GM23338 (cell line): Measurements from ENCODE around the gene TAOK2. TPM values are rescaled to one million over a fixed set of nuclear protein-coding genes. Genes with fewer than 3 reads are reported as not detected.
A peak's percentile ranks its signal among the peaks of the same experiment; 100 is the strongest.

Source experiments
- ATAC-seq: fragments of 200-7000 bp; cut with Tn5 transposase; 3 replicates; pipeline ENCODE4 v1.9.1; 2020
- DNase-seq: peaks from one replicate; pipeline ENCODE4 v3.0.0-alpha.2; 2015; ENCODE audit warnings: low spot score
- H2AFZ ChIP-seq: fragments of 200-600 bp; sonication (generic); 2 replicates; pipeline ENCODE4 v1.8.0; 2016; ENCODE audit warnings: antibody characterized with exemption, mild to moderate bottlenecking, moderate library complexity
- H3F3A ChIP-seq: fragments of 200-600 bp; sonication (generic); replicated peaks from 2 replicates; pipeline ENCODE4 v1.8.0; 2017; ENCODE audit warnings: antibody characterized with exemption, mixed run types, low read depth
- H3K27ac ChIP-seq: fragments of 200-600 bp; sonication (generic); 2 replicates; pipeline ENCODE4 v1.6.1; 2016; ENCODE audit warnings: low read depth
- H3K27me3 ChIP-seq: fragments of 200-600 bp; sonication (generic); 2 replicates; pipeline ENCODE4 v1.8.0; 2016; ENCODE audit warnings: mild to moderate bottlenecking, mixed run types, moderate library complexity; ENCODE audit not compliant: insufficient read depth
- H3K36me3 ChIP-seq: fragments of 200-600 bp; sonication (generic); 2 replicates; pipeline ENCODE4 v1.8.0; 2016; ENCODE audit warnings: mild to moderate bottlenecking; ENCODE audit not compliant: insufficient read depth
- H3K4me1 ChIP-seq: fragments of 200-600 bp; sonication (generic); 2 replicates; pipeline ENCODE4 v1.8.0; 2016; ENCODE audit warnings: mild to moderate bottlenecking, moderate library complexity; ENCODE audit not compliant: insufficient read depth
- H3K4me2 ChIP-seq: fragments of 200-600 bp; sonication (generic); 2 replicates; pipeline ENCODE4 v1.7.1; 2017; ENCODE audit warnings: mixed run types
- H3K4me3 ChIP-seq: fragments of 200-600 bp; sonication (generic); 2 replicates; pipeline ENCODE4 v1.6.1; 2016; ENCODE audit warnings: mixed run types
- H3K79me2 ChIP-seq: fragments of 200-600 bp; sonication (generic); replicated peaks from 2 replicates; pipeline ENCODE4 v1.8.0; 2017; ENCODE audit warnings: mild to moderate bottlenecking; ENCODE audit not compliant: insufficient read depth
- H3K9me2 ChIP-seq: fragments of 200-600 bp; sonication (generic); 2 replicates; pipeline ENCODE4 v1.8.0; 2017; ENCODE audit not compliant: insufficient read depth
- H4K20me1 ChIP-seq: fragments of 200-600 bp; sonication (generic); replicated peaks from 2 replicates; pipeline ENCODE4 v1.8.0; 2017; ENCODE audit warnings: mild to moderate bottlenecking; ENCODE audit not compliant: insufficient read depth
- H3K27ac Mint-ChIP-seq: 2 replicates; pipeline ENCODE4 v1.8.0; 2020; ENCODE audit warnings: inconsistent platforms, mild to moderate bottlenecking, moderate library complexity, mixed read lengths
- H3K27me3 Mint-ChIP-seq: 3 replicates; pipeline ENCODE4 v1.8.0; 2022; ENCODE audit warnings: low read depth, mild to moderate bottlenecking, moderate library complexity, mixed read lengths, inconsistent platforms; ENCODE audit not compliant: insufficient read depth, poor library complexity
- H3K36me3 Mint-ChIP-seq: 3 replicates; pipeline ENCODE4 v1.8.0; 2021; ENCODE audit warnings: low read depth, mild to moderate bottlenecking, inconsistent platforms, moderate library complexity, mixed read lengths
- H3K4me1 Mint-ChIP-seq: 3 replicates; pipeline ENCODE4 v1.8.0; 2020; ENCODE audit warnings: mild to moderate bottlenecking, inconsistent platforms, mixed read lengths
- H3K4me3 Mint-ChIP-seq: 3 replicates; pipeline ENCODE4 v1.8.0; 2021; ENCODE audit warnings: moderate library complexity, mild to moderate bottlenecking, inconsistent platforms, mixed read lengths
- H3K9me3 Mint-ChIP-seq: 3 replicates; pipeline ENCODE4 v1.8.0; 2020; ENCODE audit warnings: moderate library complexity, mild to moderate bottlenecking, inconsistent platforms, mixed read lengths
- CREB1 ChIP-seq: fragments of 250-450 bp; sonication (Bioruptor Pico); IDR thresholded peaks from 2 replicates; pipeline ENCODE4 v1.5.0; 2020; ENCODE audit warnings: low read depth, mild to moderate bottlenecking, moderate library complexity
- ETS1 ChIP-seq: IDR thresholded peaks from 2 replicates; pipeline ENCODE4 v1.6.1; 2016; ENCODE audit warnings: antibody characterized with exemption
- EZH2 ChIP-seq: fragments of 200-600 bp; sonication (generic); IDR thresholded peaks from one replicate; pipeline ENCODE4 v1.8.0; 2017; ENCODE audit warnings: antibody characterized with exemption, mild to moderate bottlenecking, low read depth; ENCODE audit not compliant: unreplicated experiment
- EZH2phosphoT487 ChIP-seq: fragments of 200-600 bp; sonication (generic); IDR thresholded peaks from one replicate; pipeline ENCODE4 v1.8.1; 2018; ENCODE audit warnings: antibody characterized with exemption; ENCODE audit not compliant: unreplicated experiment
- JUNB ChIP-seq: IDR thresholded peaks from one replicate; pipeline ENCODE4 v1.6.1; 2016; ENCODE audit warnings: antibody characterized with exemption; ENCODE audit not compliant: unreplicated experiment
- NANOG ChIP-seq: IDR thresholded peaks from 2 replicates; pipeline ENCODE4 v1.6.1; 2016; ENCODE audit warnings: antibody characterized with exemption, borderline replicate concordance
- STAT1 ChIP-seq: IDR thresholded peaks from one replicate; pipeline ENCODE4 v1.6.1; 2016; ENCODE audit warnings: antibody characterized with exemption; ENCODE audit not compliant: unreplicated experiment
- polyA plus RNA-seq: library from polyadenylated mRNA; unstranded; fragments of >200 nt; fragmentation: Nextera tagmentation; extraction: Ambion mirVana; gene quantifications from 2 replicates; pipeline ENCODE4 v1.2.1, GENCODE V29; 2016
- total RNA-seq: library from RNA; depleted of rRNA; stranded (reverse); fragments of >200 nt; shearing (Covaris generic); gene quantifications from 2 replicates; pipeline ENCODE4 v1.2.3, GENCODE V29; 2014
- TF ChIP-seq, protein P1 (sequence below): IDR thresholded peaks from one replicate; pipeline ENCODE4 v1.6.1; 2018; ENCODE audit warnings: antibody characterized with exemption; ENCODE audit not compliant: unreplicated experiment
- TF ChIP-seq, protein P2 (sequence below): fragments of 250-450 bp; sonication (Bioruptor Pico); IDR thresholded peaks from 2 replicates; pipeline ENCODE4 v1.5.0; 2020; ENCODE audit warnings: mild to moderate bottlenecking, moderate library complexity
- TF ChIP-seq, protein P3 (sequence below), 2 experiments: fragments of 200-600 bp in 1 of 2; sonication (generic) in 1 of 2; conservative IDR thresholded peaks; 2 replicates each; pipeline versions ENCODE4 v1.5.1 to v1.6.1; 2016 to 2017; ENCODE audit warnings: antibody characterized with exemption in 2 of 2, low read depth in 2 of 2, mild to moderate bottlenecking in 2 of 2, moderate library complexity in 1 of 2

TAOK2 gene
- total and polyA plus RNA-seq, 2 experiments from 2014 or later, result 8.8 to 45.2 TPM

DNA sequence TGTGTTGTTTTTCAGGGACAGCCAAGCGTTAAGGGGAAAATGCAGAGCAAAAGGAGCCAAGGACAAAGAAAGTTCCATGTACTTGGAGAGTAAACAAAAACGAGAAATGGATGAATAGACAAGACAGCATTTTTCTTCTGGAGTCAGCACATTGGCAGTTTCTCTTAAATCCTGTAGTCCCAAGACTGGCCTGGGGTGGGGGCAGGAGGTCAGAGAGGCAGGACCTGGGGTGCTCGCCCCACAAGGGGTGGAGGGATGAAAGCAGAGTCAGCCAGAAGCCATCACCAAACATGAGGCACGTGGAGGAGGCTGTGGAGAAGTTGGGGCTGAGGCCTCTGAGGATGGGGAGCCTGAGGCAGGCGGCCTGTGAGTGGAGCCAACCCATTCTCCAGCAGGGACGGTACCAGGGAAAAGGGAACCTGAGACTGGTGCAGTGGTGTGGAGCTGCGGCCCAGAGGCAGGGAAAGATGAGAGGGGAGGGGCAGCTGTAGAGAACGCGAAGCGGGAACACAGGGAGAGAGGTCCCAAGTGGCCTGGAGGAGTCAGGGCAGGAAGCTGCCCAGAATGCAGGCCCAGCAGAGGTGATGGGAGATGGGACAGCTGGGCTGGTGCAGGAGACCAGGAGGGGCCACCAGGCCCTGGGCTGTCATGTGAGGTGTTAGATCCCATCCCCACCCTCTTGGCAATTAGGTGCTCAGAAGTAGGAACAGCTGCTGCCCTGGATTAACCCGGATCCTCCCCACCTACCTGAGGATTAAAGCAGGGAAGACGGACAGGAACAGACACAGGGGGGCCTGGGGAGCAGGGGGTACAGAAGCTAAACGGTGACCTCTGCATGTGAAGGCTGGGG lies 54.1 kb downstream of the TAOK2 start:
- Mint-ChIP-seq H3K9me3 (no peaks in the 10 kb centered on the region), H3K27ac (no peak overlapping the region), H3K4me3 (peak overlapping the region; percentile 10; the same call in 2 of the 3 replicates), H3K4me1 (peaks cover 39% of the 10 kb centered on the region), H3K27me3 (peaks cover 18% of the 10 kb centered on the region), H3K36me3 (peaks cover 3% of the 10 kb centered on the region; the same call in 2 of the 3 replicates)
- ATAC-seq (peak; percentile 3; the same call in 2 of the 3 replicates), DNase-seq (peak; percentile 46)
- H3K36me3 ChIP-seq, result no peaks in the 10 kb centered on the region
- no peaks in the 10 kb centered on the region for H3K9me2 ChIP-seq
- no peaks in the 10 kb centered on the region for H3K27me3 ChIP-seq
- no peak for TF ChIP-seq EZH2phosphoT487
- no peak for TF ChIP-seq STAT1
- TF ChIP-seq NANOG, result no peak
- TF ChIP-seq EZH2, result no peak
- no peak for TF ChIP-seq ETS1
- TF ChIP-seq JUNB, result no peak
- TF ChIP-seq, protein P1, sequence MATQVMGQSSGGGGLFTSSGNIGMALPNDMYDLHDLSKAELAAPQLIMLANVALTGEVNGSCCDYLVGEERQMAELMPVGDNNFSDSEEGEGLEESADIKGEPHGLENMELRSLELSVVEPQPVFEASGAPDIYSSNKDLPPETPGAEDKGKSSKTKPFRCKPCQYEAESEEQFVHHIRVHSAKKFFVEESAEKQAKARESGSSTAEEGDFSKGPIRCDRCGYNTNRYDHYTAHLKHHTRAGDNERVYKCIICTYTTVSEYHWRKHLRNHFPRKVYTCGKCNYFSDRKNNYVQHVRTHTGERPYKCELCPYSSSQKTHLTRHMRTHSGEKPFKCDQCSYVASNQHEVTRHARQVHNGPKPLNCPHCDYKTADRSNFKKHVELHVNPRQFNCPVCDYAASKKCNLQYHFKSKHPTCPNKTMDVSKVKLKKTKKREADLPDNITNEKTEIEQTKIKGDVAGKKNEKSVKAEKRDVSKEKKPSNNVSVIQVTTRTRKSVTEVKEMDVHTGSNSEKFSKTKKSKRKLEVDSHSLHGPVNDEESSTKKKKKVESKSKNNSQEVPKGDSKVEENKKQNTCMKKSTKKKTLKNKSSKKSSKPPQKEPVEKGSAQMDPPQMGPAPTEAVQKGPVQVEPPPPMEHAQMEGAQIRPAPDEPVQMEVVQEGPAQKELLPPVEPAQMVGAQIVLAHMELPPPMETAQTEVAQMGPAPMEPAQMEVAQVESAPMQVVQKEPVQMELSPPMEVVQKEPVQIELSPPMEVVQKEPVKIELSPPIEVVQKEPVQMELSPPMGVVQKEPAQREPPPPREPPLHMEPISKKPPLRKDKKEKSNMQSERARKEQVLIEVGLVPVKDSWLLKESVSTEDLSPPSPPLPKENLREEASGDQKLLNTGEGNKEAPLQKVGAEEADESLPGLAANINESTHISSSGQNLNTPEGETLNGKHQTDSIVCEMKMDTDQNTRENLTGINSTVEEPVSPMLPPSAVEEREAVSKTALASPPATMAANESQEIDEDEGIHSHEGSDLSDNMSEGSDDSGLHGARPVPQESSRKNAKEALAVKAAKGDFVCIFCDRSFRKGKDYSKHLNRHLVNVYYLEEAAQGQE, result no peak
- TF ChIP-seq, protein P2, sequence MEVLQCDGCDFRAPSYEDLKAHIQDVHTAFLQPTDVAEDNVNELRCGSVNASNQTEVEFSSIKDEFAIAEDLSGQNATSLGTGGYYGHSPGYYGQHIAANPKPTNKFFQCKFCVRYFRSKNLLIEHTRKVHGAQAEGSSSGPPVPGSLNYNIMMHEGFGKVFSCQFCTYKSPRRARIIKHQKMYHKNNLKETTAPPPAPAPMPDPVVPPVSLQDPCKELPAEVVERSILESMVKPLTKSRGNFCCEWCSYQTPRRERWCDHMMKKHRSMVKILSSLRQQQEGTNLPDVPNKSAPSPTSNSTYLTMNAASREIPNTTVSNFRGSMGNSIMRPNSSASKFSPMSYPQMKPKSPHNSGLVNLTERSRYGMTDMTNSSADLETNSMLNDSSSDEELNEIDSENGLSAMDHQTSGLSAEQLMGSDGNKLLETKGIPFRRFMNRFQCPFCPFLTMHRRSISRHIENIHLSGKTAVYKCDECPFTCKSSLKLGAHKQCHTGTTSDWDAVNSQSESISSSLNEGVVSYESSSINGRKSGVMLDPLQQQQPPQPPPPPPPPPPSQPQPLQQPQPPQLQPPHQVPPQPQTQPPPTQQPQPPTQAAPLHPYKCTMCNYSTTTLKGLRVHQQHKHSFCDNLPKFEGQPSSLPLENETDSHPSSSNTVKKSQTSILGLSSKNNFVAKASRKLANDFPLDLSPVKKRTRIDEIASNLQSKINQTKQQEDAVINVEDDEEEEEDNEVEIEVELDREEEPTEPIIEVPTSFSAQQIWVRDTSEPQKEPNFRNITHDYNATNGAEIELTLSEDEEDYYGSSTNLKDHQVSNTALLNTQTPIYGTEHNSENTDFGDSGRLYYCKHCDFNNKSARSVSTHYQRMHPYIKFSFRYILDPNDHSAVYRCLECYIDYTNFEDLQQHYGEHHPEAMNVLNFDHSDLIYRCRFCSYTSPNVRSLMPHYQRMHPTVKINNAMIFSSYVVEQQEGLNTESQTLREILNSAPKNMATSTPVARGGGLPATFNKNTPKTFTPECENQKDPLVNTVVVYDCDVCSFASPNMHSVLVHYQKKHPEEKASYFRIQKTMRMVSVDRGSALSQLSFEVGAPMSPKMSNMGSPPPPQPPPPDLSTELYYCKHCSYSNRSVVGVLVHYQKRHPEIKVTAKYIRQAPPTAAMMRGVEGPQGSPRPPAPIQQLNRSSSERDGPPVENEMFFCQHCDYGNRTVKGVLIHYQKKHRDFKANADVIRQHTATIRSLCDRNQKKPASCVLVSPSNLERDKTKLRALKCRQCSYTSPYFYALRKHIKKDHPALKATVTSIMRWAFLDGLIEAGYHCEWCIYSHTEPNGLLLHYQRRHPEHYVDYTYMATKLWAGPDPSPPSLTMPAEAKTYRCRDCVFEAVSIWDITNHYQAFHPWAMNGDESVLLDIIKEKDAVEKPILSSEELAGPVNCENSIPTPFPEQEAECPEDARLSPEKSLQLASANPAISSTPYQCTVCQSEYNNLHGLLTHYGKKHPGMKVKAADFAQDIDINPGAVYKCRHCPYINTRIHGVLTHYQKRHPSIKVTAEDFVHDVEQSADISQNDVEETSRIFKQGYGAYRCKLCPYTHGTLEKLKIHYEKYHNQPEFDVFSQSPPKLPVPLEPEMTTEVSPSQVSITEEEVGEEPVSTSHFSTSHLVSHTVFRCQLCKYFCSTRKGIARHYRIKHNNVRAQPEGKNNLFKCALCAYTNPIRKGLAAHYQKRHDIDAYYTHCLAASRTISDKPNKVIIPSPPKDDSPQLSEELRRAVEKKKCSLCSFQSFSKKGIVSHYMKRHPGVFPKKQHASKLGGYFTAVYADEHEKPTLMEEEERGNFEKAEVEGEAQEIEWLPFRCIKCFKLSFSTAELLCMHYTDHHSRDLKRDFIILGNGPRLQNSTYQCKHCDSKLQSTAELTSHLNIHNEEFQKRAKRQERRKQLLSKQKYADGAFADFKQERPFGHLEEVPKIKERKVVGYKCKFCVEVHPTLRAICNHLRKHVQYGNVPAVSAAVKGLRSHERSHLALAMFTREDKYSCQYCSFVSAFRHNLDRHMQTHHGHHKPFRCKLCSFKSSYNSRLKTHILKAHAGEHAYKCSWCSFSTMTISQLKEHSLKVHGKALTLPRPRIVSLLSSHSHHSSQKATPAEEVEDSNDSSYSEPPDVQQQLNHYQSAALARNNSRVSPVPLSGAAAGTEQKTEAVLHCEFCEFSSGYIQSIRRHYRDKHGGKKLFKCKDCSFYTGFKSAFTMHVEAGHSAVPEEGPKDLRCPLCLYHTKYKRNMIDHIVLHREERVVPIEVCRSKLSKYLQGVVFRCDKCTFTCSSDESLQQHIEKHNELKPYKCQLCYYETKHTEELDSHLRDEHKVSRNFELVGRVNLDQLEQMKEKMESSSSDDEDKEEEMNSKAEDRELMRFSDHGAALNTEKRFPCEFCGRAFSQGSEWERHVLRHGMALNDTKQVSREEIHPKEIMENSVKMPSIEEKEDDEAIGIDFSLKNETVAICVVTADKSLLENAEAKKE (CRISPR knock-in tag), result no peak
- no peak for TF ChIP-seq CREB1
- TF ChIP-seq, protein P3, sequence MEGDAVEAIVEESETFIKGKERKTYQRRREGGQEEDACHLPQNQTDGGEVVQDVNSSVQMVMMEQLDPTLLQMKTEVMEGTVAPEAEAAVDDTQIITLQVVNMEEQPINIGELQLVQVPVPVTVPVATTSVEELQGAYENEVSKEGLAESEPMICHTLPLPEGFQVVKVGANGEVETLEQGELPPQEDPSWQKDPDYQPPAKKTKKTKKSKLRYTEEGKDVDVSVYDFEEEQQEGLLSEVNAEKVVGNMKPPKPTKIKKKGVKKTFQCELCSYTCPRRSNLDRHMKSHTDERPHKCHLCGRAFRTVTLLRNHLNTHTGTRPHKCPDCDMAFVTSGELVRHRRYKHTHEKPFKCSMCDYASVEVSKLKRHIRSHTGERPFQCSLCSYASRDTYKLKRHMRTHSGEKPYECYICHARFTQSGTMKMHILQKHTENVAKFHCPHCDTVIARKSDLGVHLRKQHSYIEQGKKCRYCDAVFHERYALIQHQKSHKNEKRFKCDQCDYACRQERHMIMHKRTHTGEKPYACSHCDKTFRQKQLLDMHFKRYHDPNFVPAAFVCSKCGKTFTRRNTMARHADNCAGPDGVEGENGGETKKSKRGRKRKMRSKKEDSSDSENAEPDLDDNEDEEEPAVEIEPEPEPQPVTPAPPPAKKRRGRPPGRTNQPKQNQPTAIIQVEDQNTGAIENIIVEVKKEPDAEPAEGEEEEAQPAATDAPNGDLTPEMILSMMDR (conservative IDR thresholded peaks at IDR 0.05; ENCODE audit: low read depth in 2 of 2), result no peak; a peak in 1 of 4 replicates
- no peak overlapping the region for H3K4me3 ChIP-seq
- H3K4me2 ChIP-seq, result no peak overlapping the region
- 0 out of 2 replicates have a peak, but pooled peaks cover 3% of the 10 kb centered on the region for H3F3A ChIP-seq
- H2AFZ ChIP-seq, result no peak overlapping the region
- peaks cover 24% of the 10 kb centered on the region for H3K4me1 ChIP-seq
- no peaks in the 10 kb centered on the region; the same call in 1 of the 2 replicates for H4K20me1 ChIP-seq
- no peaks in the 10 kb centered on the region for H3K79me2 ChIP-seq
- H3K27ac ChIP-seq, result no peak overlapping the region
